SK-N-SH (cell line): Measurements from ENCODE around the gene HCN1. TPM values are rescaled to one million over a fixed set of nuclear protein-coding genes. Genes with fewer than 3 reads are reported as not detected.
"Not testable (repeated sequence)": the region's sequence is repeated elsewhere in the genome, so short reads cannot be mapped to it uniquely, and the experiment has no call there.

Source experiments
- CTCF ChIA-PET: fragments of 300-600, 350-600 bp; formaldehyde crosslinking; extraction: SDS; loops from one replicate; lab custom pipeline; 2021; lab: Yijun Ruan, JAX
- POLR2A ChIA-PET: fragments of 350-600 bp; sonication (Branson Sonifier 250); formaldehyde crosslinking; extraction: SDS; loops from one replicate; lab custom pipeline; 2020; ENCODE audit warnings: antibody characterized with exemption, inconsistent platforms; lab: Yijun Ruan, JAX
- DNase-seq: peaks from one replicate; pipeline ENCODE4 v3.0.0; 2012
- H2AFZ ChIP-seq: fragments of 200-600 bp; sonication (generic); 2 replicates; pipeline ENCODE4 v1.8.1; 2016; ENCODE audit warnings: antibody characterized with exemption, mild to moderate bottlenecking, low read depth
- H3F3A ChIP-seq: fragments of 200-600 bp; sonication (generic); replicated peaks from 2 replicates; pipeline ENCODE3; 2016; ENCODE audit warnings: antibody characterized with exemption, mild to moderate bottlenecking; ENCODE audit not compliant: insufficient read depth
- H3K27ac ChIP-seq, 2 experiments: fragments of 200-500 bp in 1 of 2; fragments of 200-600 bp in 1 of 2; sonication (Bioruptor generic) in 1 of 2; sonication (generic), shearing (Covaris generic) in 1 of 2; 2 replicates each; pipeline versions ENCODE4 v1.5.1 to v1.6.1; 2014 to 2016; ENCODE audit warnings: low read depth in 2 of 2, inconsistent platforms in 1 of 2, low read length in 1 of 2, mild to moderate bottlenecking in 1 of 2, mixed read lengths in 1 of 2
- H3K27me3 ChIP-seq: fragments of 200-600 bp; sonication (generic), shearing (Covaris generic); 2 replicates; pipeline ENCODE4 v1.6.1; 2016; ENCODE audit warnings: mixed run types; ENCODE audit not compliant: insufficient read depth
- H3K36me3 ChIP-seq, 2 experiments: fragments of 200-500 bp in 1 of 2; fragments of 200-600 bp in 1 of 2; sonication (Bioruptor generic) in 1 of 2; sonication (generic) in 1 of 2; replicated peaks in 1 of 2; 2 replicates each; pipeline versions ENCODE3 to v1.5.1; 2014 to 2016; ENCODE audit warnings: low read length in 1 of 2, mild to moderate bottlenecking in 1 of 2; ENCODE audit not compliant: insufficient read depth in 2 of 2, control insufficient read depth in 1 of 2
- H3K4me1 ChIP-seq, 2 experiments: fragments of 200-500 bp in 1 of 2; fragments of 200-600 bp in 1 of 2; sonication (Bioruptor generic) in 1 of 2; sonication (generic), shearing (Covaris generic) in 1 of 2; 2 replicates each; pipeline versions ENCODE4 v1.5.1 to v1.6.1; 2014 to 2016; ENCODE audit warnings: low read depth in 1 of 2, low read length in 1 of 2, mixed run types in 1 of 2; ENCODE audit not compliant: insufficient read depth in 2 of 2, control insufficient read depth in 1 of 2
- H3K4me2 ChIP-seq: fragments of 200-600 bp; sonication (generic), shearing (Covaris generic); 2 replicates; pipeline ENCODE4 v1.6.1; 2017; ENCODE audit warnings: mixed run types
- H3K4me3 ChIP-seq, 2 experiments: fragments of 200-500 bp in 1 of 2; fragments of 200-600 bp in 1 of 2; sonication (Bioruptor generic) in 1 of 2; sonication (generic), shearing (Covaris generic) in 1 of 2; 2 replicates each; pipeline versions ENCODE4 v1.5.1 to v1.8.1; 2014 to 2016; ENCODE audit warnings: low read depth in 2 of 2, inconsistent platforms in 1 of 2, low read length in 1 of 2, mild to moderate bottlenecking in 1 of 2, mixed read lengths in 1 of 2, moderate library complexity in 1 of 2
- H3K79me2 ChIP-seq: fragments of 200-600 bp; sonication (generic); 2 replicates; pipeline ENCODE4 v1.8.1; 2017; ENCODE audit warnings: mild to moderate bottlenecking; ENCODE audit not compliant: insufficient read depth
- H3K9ac ChIP-seq: fragments of 200-600 bp; sonication (generic); 2 replicates; pipeline ENCODE4 v1.6.1; 2017; ENCODE audit warnings: mixed run types
- H3K9me2 ChIP-seq: fragments of 200-600 bp; sonication (generic); 2 replicates; pipeline ENCODE4 v1.6.1; 2017; ENCODE audit warnings: mixed run types
- H3K9me3 ChIP-seq: fragments of 200-600 bp; sonication (generic); 2 replicates; pipeline ENCODE4 v1.6.1; 2017; ENCODE audit warnings: mixed run types, mild to moderate bottlenecking, moderate library complexity
- H4K20me1 ChIP-seq: fragments of 200-600 bp; sonication (generic); 2 replicates; pipeline ENCODE4 v1.6.1; 2017; ENCODE audit warnings: mild to moderate bottlenecking, mixed run types; ENCODE audit not compliant: insufficient read depth
- EZH2phosphoT487 ChIP-seq: fragments of 200-600 bp; sonication (generic); IDR thresholded peaks from 2 replicates; pipeline ENCODE4 v1.6.1; 2017; ENCODE audit warnings: low read depth, mixed run types, mild to moderate bottlenecking, antibody characterized with exemption, moderate library complexity, borderline replicate concordance
- FOXM1 ChIP-seq: IDR thresholded peaks from 2 replicates; pipeline ENCODE4 v1.4.0; 2012; ENCODE audit warnings: low read depth, mild to moderate bottlenecking
- GABPA ChIP-seq: IDR thresholded peaks from 2 replicates; pipeline ENCODE4 v1.4.0; 2012; ENCODE audit warnings: low read depth, mild to moderate bottlenecking
- JUND ChIP-seq: IDR thresholded peaks from 2 replicates; pipeline ENCODE4 v1.4.0; 2012
- POLR2AphosphoS5 ChIP-seq: IDR thresholded peaks from 2 replicates; pipeline ENCODE4 v1.6.1; 2012; ENCODE audit warnings: low read depth, low read length
- SMC3 ChIP-seq: IDR thresholded peaks from 2 replicates; pipeline ENCODE4 v1.6.1; 2012; ENCODE audit warnings: low read depth, low read length, improper control_type of control experiment
- YY1 ChIP-seq: IDR thresholded peaks from 2 replicates; pipeline ENCODE4 v1.4.0; 2012; ENCODE audit warnings: low read depth, mild to moderate bottlenecking
- WGBS: methylation state at CpG from one replicate; pipeline ENCODE4 v1.1.6; 2017; ENCODE audit warnings: low lambda C conversion rate; 5-methylcytosine and 5-hydroxymethylcytosine counted together
- polyA plus RNA-seq, 3 experiments: library from polyadenylated mRNA; depleted of rRNA; stranded (reverse); fragments of >200 nt; gene quantifications; 2 replicates each; pipeline ENCODE4 v1.2.3, GENCODE V29; 2012
- TF ChIP-seq, protein P1 (sequence below): IDR thresholded peaks from 2 replicates; pipeline ENCODE4 v1.6.1; 2012; ENCODE audit warnings: mild to moderate bottlenecking, low read depth, low read length, moderate library complexity
- TF ChIP-seq, protein P2 (sequence below): IDR thresholded peaks from 2 replicates; pipeline ENCODE4 v1.4.0; 2012; ENCODE audit warnings: low read depth, borderline replicate concordance
- TF ChIP-seq, protein P3 (sequence below): IDR thresholded peaks from 2 replicates; pipeline ENCODE4; 2012
- TF ChIP-seq, protein P4 (sequence below): IDR thresholded peaks from 2 replicates; pipeline ENCODE4 v1.4.0; 2012; ENCODE audit warnings: low read depth, borderline replicate concordance

Gene HCN1
- polyA plus RNA-seq, 1 of the 3 experiments (the other 2 are of a cell fraction): not detected

DNA sequence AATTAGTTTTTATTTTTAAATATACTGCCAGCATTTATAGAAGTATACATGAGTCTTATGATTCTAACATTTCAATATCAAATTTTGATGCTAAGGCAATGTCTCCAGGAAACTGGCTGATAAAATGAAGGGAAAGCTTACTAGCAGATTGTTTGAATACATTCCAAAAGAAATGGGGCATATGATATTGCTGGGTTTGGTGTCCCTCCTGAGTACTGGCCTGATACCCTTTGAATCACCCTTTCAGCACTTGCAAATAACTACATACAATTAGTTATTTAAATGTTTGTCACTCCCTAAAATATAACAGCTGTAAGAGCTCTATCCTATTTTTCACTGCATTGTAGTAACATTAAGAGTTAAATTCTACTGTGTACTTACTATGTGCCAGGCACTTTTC is 360.8 kb downstream of the HCN1 start:
- no peaks in the 10 kb centered on the region for H4K20me1 ChIP-seq
- POLR2A ChIA-PET: no interaction called here

DNA sequence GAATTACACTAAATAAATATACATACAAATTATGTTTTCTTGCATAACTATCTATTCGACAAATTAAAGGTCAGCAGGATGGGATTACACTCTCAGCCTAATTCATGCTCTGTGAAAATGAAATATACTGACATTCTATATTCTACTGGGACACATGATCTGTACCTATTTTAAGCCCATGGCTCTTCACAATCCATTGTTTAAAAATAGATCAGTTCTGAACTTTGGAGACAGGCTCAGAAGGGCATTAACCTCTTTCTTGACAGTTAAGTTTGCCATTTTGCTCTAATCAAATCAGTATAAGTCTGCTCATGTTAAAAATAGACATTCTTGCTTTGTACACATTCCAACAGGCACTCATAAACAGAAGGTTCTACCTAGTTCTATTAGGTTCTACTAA is 361.2 kb downstream of the HCN1 start:
- Histone ChIP-seq H3K79me2 (no peaks in the 10 kb centered on the region), H3K9ac (no peak overlapping the region), H3F3A (no peaks in the 10 kb centered on the region), H3K9me2 (no peaks in the 10 kb centered on the region), H3K27ac (no peak overlapping the region), H2AFZ (no peak overlapping the region), H4K20me1 (no peaks in the 10 kb centered on the region), H3K36me3 (no peaks in the 10 kb centered on the region), H3K27me3 (no peaks in the 10 kb centered on the region), H3K9me3 (no peaks in the 10 kb centered on the region), H3K4me3 (no peak overlapping the region), H3K4me1 (no peaks in the 10 kb centered on the region), H3K4me2 (no peak overlapping the region)
- DNase-seq: no peak
- 0% methylated on average over 1 of the region's 1 CpG for WGBS
- ChIA-PET POLR2A (no interaction called here), CTCF (no interaction called here)
- TF ChIP-seq, protein P1, sequence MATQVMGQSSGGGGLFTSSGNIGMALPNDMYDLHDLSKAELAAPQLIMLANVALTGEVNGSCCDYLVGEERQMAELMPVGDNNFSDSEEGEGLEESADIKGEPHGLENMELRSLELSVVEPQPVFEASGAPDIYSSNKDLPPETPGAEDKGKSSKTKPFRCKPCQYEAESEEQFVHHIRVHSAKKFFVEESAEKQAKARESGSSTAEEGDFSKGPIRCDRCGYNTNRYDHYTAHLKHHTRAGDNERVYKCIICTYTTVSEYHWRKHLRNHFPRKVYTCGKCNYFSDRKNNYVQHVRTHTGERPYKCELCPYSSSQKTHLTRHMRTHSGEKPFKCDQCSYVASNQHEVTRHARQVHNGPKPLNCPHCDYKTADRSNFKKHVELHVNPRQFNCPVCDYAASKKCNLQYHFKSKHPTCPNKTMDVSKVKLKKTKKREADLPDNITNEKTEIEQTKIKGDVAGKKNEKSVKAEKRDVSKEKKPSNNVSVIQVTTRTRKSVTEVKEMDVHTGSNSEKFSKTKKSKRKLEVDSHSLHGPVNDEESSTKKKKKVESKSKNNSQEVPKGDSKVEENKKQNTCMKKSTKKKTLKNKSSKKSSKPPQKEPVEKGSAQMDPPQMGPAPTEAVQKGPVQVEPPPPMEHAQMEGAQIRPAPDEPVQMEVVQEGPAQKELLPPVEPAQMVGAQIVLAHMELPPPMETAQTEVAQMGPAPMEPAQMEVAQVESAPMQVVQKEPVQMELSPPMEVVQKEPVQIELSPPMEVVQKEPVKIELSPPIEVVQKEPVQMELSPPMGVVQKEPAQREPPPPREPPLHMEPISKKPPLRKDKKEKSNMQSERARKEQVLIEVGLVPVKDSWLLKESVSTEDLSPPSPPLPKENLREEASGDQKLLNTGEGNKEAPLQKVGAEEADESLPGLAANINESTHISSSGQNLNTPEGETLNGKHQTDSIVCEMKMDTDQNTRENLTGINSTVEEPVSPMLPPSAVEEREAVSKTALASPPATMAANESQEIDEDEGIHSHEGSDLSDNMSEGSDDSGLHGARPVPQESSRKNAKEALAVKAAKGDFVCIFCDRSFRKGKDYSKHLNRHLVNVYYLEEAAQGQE: no peak
- TF ChIP-seq, all 33 proteins: peak for 0

More for the DNA sequence above, 360.8 kb downstream of the HCN1 start:
- Histone ChIP-seq H3K9ac (no peak overlapping the region), H3K79me2 (no peaks in the 10 kb centered on the region), H3K9me3 (no peaks in the 10 kb centered on the region), H3K4me1 (no peaks in the 10 kb centered on the region), H3K27ac (no peak overlapping the region), H3K4me3 (no peak overlapping the region), H2AFZ (no peak overlapping the region), H3K4me2 (no peak overlapping the region), H3F3A (no peaks in the 10 kb centered on the region), H3K9me2 (no peaks in the 10 kb centered on the region), H3K36me3 (no peaks in the 10 kb centered on the region), H3K27me3 (no peaks in the 10 kb centered on the region)
- no peak for DNase-seq
- CTCF ChIA-PET: no interaction called here
- TF ChIP-seq, protein P2, sequence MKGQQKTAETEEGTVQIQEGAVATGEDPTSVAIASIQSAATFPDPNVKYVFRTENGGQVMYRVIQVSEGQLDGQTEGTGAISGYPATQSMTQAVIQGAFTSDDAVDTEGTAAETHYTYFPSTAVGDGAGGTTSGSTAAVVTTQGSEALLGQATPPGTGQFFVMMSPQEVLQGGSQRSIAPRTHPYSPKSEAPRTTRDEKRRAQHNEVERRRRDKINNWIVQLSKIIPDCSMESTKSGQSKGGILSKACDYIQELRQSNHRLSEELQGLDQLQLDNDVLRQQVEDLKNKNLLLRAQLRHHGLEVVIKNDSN: no peak
- TF ChIP-seq SMC3 (no peak), JUND (no peak), EZH2phosphoT487 (no peak), YY1 (no peak), FOXM1 (no peak), POLR2AphosphoS5 (no peak), GABPA (no peak)
- TF ChIP-seq, protein P3, sequence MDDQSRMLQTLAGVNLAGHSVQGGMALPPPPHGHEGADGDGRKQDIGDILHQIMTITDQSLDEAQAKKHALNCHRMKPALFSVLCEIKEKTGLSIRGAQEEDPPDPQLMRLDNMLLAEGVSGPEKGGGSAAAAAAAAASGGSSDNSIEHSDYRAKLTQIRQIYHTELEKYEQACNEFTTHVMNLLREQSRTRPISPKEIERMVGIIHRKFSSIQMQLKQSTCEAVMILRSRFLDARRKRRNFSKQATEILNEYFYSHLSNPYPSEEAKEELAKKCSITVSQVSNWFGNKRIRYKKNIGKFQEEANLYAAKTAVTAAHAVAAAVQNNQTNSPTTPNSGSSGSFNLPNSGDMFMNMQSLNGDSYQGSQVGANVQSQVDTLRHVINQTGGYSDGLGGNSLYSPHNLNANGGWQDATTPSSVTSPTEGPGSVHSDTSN: no peak
- TF ChIP-seq, protein P4, sequence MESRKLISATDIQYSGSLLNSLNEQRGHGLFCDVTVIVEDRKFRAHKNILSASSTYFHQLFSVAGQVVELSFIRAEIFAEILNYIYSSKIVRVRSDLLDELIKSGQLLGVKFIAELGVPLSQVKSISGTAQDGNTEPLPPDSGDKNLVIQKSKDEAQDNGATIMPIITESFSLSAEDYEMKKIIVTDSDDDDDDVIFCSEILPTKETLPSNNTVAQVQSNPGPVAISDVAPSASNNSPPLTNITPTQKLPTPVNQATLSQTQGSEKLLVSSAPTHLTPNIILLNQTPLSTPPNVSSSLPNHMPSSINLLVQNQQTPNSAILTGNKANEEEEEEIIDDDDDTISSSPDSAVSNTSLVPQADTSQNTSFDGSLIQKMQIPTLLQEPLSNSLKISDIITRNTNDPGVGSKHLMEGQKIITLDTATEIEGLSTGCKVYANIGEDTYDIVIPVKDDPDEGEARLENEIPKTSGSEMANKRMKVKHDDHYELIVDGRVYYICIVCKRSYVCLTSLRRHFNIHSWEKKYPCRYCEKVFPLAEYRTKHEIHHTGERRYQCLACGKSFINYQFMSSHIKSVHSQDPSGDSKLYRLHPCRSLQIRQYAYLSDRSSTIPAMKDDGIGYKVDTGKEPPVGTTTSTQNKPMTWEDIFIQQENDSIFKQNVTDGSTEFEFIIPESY: no peak

DNA sequence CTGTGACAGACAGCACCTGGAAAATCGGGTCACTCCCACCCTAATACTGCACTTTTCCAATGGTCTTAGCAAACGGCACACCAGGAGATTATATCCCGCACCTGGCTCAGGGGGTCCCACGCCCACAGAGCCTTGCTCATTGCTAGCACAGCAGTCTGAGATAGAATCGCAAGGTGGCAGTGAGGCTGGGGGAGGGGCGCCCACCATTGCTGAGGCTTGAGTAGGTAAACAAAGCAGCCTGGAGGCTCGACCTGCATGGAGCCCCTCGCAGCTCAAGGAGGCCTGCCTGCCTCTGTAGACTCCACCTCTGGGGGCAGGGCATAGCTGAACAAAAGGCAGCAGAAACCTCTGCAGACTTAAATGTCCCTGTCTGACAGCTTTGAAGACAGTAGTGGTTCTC is 383.6 kb downstream of the HCN1 start:
- 5% methylated on average over 7 of the region's 8 CpGs for WGBS
- H3K27ac ChIP-seq, H4K20me1 ChIP-seq, H3K9ac ChIP-seq, H3K79me2 ChIP-seq, H2AFZ ChIP-seq, CTCF ChIA-PET, H3K4me1 ChIP-seq, H3K27me3 ChIP-seq, H3K4me2 ChIP-seq, H3K36me3 ChIP-seq, H3K9me3 ChIP-seq, H3K4me3 ChIP-seq, POLR2A ChIA-PET, H3F3A ChIP-seq, H3K9me2 ChIP-seq, DNase-seq: not testable (repeated sequence)
